GM12878 (cell line): ENCODE measurements around the gene DIS3L2.

Source experiments
- ATF2 ChIP-seq: IDR thresholded peaks from 2 replicates; pipeline ENCODE4 v1.6.1; 2012; ENCODE audit warnings: low read length, inconsistent platforms
- EZH2 ChIP-seq: IDR thresholded peaks from 2 replicates; pipeline ENCODE4 v1.6.1; 2012; ENCODE audit warnings: low read depth, mild to moderate bottlenecking, control low read depth, inconsistent platforms, low read length, borderline replicate concordance; ENCODE audit not compliant: control insufficient read depth
- MLLT1 ChIP-seq: fragments of 450-650 bp; IDR thresholded peaks from 2 replicates; pipeline ENCODE4 v1.6.1; 2016; ENCODE audit warnings: mild to moderate bottlenecking
- PAX5 ChIP-seq: IDR thresholded peaks from 2 replicates; pipeline ENCODE4 v1.6.1; 2011; ENCODE audit warnings: low read depth, low read length, borderline replicate concordance
- POLR2AphosphoS5 ChIP-seq: IDR thresholded peaks from 2 replicates; pipeline ENCODE4 v1.6.1; 2011; ENCODE audit warnings: mild to moderate bottlenecking, low read length, inconsistent platforms
- RFX5 ChIP-seq: IDR thresholded peaks from 2 replicates; pipeline ENCODE4 v1.6.1; 2011; ENCODE audit warnings: low read depth, low read length, improper control_type of control experiment

GRCh38 chr2:232120911-232121310 is 159.4 kb downstream of the DIS3L2 start:
- no peak for TF ChIP-seq ATF2
- no peak for TF ChIP-seq PAX5
- no peak for TF ChIP-seq POLR2AphosphoS5
- no peak for TF ChIP-seq EZH2
- TF ChIP-seq RFX5: no peak
- no peak for TF ChIP-seq MLLT1
